Upper lobe of left lung (tissue), 4 donors: ENCODE results near the gene DDIT3.

ENCODE experiments used
- POLR2A ChIP-seq, 4 donors: fragments of 450-650 bp; IDR thresholded peaks; one replicate each; pipeline ENCODE4 v1.5.1; 2016 to 2017; ENCODE audit warnings: antibody characterized with exemption in 4 of 4, mild to moderate bottlenecking in 2 of 4
- POLR2AphosphoS5 ChIP-seq, 2 donors: sonication (generic); formaldehyde crosslinking; IDR thresholded peaks; one replicate each; pipeline ENCODE4 v1.5.1; 2017; ENCODE audit warnings: antibody characterized with exemption in 2 of 2
- TF ChIP-seq, protein P1 (sequence below), 6 experiments: fragments of 450-650 bp in 4 of 6; fragments of 200-600 bp in 2 of 6; sonication (generic) in 2 of 6; IDR thresholded peaks; one replicate each; pipeline ENCODE4 v1.5.1; 2016 to 2019; ENCODE audit warnings: antibody characterized with exemption in 6 of 6

DNA sequence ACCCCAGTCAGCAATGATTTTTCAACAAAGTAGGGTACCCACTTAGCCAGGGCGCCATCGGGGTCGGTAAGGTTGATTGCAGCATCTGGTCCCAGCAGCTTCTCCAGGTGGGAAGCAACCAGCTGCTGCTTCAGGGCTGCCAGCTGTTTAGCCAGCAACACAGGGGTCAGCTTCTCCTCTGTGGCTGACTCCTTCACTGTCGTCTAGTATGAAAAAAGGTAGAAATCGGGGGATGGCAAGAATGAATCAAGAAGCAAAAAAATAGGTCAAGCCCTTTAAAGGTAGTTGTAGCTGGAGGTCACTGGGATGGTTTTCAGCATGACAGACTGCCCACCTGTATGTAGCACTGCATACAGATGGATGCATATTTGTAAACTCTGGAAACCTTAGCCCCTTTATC is 13.9 kb upstream of the DDIT3 start:
- TF ChIP-seq, protein P1, sequence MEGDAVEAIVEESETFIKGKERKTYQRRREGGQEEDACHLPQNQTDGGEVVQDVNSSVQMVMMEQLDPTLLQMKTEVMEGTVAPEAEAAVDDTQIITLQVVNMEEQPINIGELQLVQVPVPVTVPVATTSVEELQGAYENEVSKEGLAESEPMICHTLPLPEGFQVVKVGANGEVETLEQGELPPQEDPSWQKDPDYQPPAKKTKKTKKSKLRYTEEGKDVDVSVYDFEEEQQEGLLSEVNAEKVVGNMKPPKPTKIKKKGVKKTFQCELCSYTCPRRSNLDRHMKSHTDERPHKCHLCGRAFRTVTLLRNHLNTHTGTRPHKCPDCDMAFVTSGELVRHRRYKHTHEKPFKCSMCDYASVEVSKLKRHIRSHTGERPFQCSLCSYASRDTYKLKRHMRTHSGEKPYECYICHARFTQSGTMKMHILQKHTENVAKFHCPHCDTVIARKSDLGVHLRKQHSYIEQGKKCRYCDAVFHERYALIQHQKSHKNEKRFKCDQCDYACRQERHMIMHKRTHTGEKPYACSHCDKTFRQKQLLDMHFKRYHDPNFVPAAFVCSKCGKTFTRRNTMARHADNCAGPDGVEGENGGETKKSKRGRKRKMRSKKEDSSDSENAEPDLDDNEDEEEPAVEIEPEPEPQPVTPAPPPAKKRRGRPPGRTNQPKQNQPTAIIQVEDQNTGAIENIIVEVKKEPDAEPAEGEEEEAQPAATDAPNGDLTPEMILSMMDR (IDR thresholded peaks at IDR 0.05), result no peak
- TF ChIP-seq POLR2A (IDR thresholded peaks at IDR 0.05) (no peak), POLR2AphosphoS5 (IDR thresholded peaks at IDR 0.05) (no peak)
